ENCODE measurements around the gene NRCAM.
A peak's percentile ranks its signal among the peaks of the same experiment; 100 is the strongest.

Gene NRCAM

DNA sequence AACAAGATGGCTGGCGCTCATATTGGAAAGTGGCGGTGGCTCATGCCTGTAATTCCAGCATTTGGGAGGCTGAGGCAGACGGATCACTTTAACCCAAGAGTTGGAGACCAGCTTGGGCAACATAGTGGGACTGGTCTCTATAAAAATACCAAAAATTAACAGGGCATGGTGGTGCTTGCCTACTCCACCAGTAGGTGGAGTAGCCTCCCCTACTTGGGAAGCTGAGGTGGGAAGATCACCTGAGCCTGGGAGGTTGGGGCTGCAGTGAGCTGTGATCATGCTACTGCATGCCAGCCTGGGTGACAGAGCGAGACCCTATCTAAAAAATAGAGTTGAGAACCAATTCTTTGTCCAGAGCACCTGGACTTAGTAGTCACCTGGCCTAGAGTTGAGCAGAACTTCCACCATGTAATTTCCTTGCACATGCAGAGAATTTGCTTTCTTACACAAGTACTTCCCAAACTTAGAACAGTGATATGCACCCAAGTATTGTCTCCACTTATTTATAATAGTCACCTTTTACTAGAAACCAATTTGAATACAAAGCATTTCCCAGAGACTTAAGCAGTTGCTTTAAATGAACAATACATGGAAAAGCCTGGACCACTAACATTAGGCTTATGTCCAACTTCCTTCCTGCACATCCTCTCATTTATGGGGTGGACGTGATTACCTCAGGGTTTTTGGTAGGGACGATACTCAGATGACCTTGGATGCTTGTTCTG, 342.0 kb downstream of the NRCAM start:
- DNase-seq (ENCODE audit: insufficient read length, low spot score) (no peak), FAIRE-seq (no peak)
- TF ChIP-seq, protein P1, sequence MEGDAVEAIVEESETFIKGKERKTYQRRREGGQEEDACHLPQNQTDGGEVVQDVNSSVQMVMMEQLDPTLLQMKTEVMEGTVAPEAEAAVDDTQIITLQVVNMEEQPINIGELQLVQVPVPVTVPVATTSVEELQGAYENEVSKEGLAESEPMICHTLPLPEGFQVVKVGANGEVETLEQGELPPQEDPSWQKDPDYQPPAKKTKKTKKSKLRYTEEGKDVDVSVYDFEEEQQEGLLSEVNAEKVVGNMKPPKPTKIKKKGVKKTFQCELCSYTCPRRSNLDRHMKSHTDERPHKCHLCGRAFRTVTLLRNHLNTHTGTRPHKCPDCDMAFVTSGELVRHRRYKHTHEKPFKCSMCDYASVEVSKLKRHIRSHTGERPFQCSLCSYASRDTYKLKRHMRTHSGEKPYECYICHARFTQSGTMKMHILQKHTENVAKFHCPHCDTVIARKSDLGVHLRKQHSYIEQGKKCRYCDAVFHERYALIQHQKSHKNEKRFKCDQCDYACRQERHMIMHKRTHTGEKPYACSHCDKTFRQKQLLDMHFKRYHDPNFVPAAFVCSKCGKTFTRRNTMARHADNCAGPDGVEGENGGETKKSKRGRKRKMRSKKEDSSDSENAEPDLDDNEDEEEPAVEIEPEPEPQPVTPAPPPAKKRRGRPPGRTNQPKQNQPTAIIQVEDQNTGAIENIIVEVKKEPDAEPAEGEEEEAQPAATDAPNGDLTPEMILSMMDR (IDR thresholded peaks at IDR 0.05; ENCODE audit: insufficient read depth, missing control alignments) = peak; percentile 56

- FAIRE-seq = no peak
These were observed 343.6 kb downstream of the NRCAM start for GRCh38 chr7:108112683-108113082.

DNA sequence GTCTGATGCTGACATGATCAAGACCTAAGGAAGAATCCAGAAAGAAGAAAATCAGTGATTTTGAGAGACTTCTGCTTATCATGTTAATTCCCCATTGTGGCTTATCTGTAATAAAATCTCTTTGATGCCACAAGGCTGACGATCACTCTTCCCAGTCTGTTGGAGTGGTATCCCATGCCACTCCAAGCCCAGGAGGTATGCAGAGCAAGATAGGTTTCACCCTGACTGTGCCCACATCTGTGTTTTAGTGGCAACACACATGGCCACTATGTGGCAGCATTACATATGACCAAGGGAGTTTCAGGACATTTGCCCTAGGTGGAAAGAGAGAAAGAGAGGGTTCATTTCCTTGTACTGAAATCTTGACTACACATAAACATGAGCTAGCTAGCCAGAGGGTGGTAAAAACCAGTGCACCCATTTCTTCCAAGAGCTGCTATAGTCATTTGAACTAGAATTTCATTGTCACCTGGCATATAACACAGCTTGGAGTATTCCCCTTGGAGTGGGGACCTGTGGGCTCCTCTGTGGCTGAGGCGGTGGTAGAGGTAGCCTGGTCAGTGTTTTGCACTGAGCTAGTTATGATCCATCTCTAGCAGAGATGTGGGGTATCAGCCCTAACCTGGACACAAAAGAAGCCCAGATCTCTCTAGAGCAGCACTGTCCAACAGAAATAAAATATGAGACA, 346.9 kb downstream of the NRCAM start:
- FAIRE-seq (peak; percentile 58), DNase-seq (ENCODE audit: insufficient read length, low spot score) (no peak)
- TF ChIP-seq, protein P1 (IDR thresholded peaks at IDR 0.05; ENCODE audit: insufficient read depth, missing control alignments) = peak; percentile 59

More at GRCh38 chr7:108112683-108113082, 343.6 kb downstream of the NRCAM start:
- no peak for DNase-seq (ENCODE audit: insufficient read length, low spot score)
- TF ChIP-seq, protein P1 (IDR thresholded peaks at IDR 0.05; ENCODE audit: insufficient read depth, missing control alignments) = no peak

DNA sequence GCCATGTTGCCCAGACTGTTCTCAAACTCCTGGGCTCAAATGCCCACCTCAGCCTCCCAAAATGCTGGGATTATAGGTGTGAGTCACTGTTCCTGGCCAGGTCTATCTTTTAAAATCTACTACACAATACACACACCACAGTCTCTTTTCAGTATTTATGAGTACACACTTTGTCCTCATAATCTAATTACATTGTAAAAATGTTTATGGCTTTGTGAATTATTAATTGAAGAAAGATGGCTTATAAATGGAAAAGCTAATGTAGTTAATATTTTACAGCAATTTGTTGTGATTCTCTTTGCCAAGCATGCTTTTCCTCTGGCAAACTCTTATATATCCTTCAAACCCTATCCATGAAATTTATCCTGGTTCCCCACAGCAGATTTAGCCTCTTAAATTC, 348.1 kb downstream of the NRCAM start:
- DNase-seq (ENCODE audit: insufficient read length, low spot score) = no peak
- TF ChIP-seq, protein P1 (IDR thresholded peaks at IDR 0.05; ENCODE audit: insufficient read depth, missing control alignments) = no peak
- FAIRE-seq = no peak

- FAIRE-seq (no peak), DNase-seq (ENCODE audit: insufficient read length, low spot score) (no peak)
- TF ChIP-seq, protein P1 (IDR thresholded peaks at IDR 0.05; ENCODE audit: insufficient read depth, missing control alignments) = no peak
These were observed 351.9 kb downstream of the NRCAM start for GRCh38 chr7:108104324-108104723.

- no peak for DNase-seq (ENCODE audit: insufficient read length, low spot score)
- no peak for FAIRE-seq
- TF ChIP-seq, protein P1 (IDR thresholded peaks at IDR 0.05; ENCODE audit: insufficient read depth, missing control alignments) = no peak
These were observed 352.5 kb downstream of the NRCAM start for GRCh38 chr7:108103558-108104298.

Measured in D721Med (cell line).